Transverse colon (tissue), 4 donors: Measurements from ENCODE around the gene PRIM1.

ENCODE experiments used
- CTCF ChIP-seq, 5 experiments: fragments of 200-600 bp in 3 of 5; fragments of 450-650 bp in 2 of 5; sonication (generic) in 3 of 5; IDR thresholded peaks; 1 replicate in 2 of 5; 2 replicates in 3 of 5; pipeline ENCODE4 v1.5.1; 2016 to 2017; ENCODE audit warnings: antibody characterized with exemption in 5 of 5, inconsistent platforms in 3 of 5, mild to moderate bottlenecking in 2 of 5, moderate library complexity in 1 of 5
- EP300 ChIP-seq: sonication (generic); formaldehyde crosslinking; IDR thresholded peaks from one replicate; pipeline ENCODE4 v1.6.1; 2017; ENCODE audit warnings: antibody characterized with exemption, low read depth
- POLR2A ChIP-seq: fragments of 450-650 bp; IDR thresholded peaks from one replicate; pipeline ENCODE4 v1.6.1; 2016; ENCODE audit warnings: antibody characterized with exemption, mild to moderate bottlenecking, moderate library complexity
- POLR2AphosphoS5 ChIP-seq, 3 donors: sonication (generic); formaldehyde crosslinking; IDR thresholded peaks; one replicate each; pipeline ENCODE4 v1.6.1; 2016; ENCODE audit warnings: antibody characterized with exemption in 3 of 3

- no peak for TF ChIP-seq CTCF (IDR thresholded peaks at IDR 0.05)
- no peak for TF ChIP-seq POLR2A
- TF ChIP-seq POLR2AphosphoS5 (IDR thresholded peaks at IDR 0.05): no peak
- no peak for TF ChIP-seq EP300
Measured at GRCh38 chr12:56759263-56759908, 7.3 kb upstream of the PRIM1 start.
